Adrenal gland (tissue), 5 donors: ENCODE data around the gene GP5.

Experiments
- POLR2A ChIP-seq, 2 donors: fragments of 450-650 bp; IDR thresholded peaks; one replicate each; pipeline ENCODE4 v1.6.1; 2017; ENCODE audit warnings: antibody characterized with exemption in 2 of 2, mild to moderate bottlenecking in 2 of 2, moderate library complexity in 1 of 2
- TF ChIP-seq, protein P1 (sequence below), 6 experiments: fragments of 450-650 bp in 4 of 6; fragments of 200-600 bp in 2 of 6; sonication (generic) in 1 of 6; IDR thresholded peaks; 1 replicate in 5 of 6; 2 replicates in 1 of 6; pipeline versions ENCODE4 v1.5.1 to v1.8.0; 2016 to 2021; ENCODE audit warnings: antibody characterized with exemption in 6 of 6, mild to moderate bottlenecking in 2 of 6, moderate library complexity in 1 of 6
- donor health status: DM: no; HTN: no; CAD: no.

- no peak for TF ChIP-seq POLR2A (IDR thresholded peaks at IDR 0.05)
- TF ChIP-seq, protein P1, sequence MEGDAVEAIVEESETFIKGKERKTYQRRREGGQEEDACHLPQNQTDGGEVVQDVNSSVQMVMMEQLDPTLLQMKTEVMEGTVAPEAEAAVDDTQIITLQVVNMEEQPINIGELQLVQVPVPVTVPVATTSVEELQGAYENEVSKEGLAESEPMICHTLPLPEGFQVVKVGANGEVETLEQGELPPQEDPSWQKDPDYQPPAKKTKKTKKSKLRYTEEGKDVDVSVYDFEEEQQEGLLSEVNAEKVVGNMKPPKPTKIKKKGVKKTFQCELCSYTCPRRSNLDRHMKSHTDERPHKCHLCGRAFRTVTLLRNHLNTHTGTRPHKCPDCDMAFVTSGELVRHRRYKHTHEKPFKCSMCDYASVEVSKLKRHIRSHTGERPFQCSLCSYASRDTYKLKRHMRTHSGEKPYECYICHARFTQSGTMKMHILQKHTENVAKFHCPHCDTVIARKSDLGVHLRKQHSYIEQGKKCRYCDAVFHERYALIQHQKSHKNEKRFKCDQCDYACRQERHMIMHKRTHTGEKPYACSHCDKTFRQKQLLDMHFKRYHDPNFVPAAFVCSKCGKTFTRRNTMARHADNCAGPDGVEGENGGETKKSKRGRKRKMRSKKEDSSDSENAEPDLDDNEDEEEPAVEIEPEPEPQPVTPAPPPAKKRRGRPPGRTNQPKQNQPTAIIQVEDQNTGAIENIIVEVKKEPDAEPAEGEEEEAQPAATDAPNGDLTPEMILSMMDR (IDR thresholded peaks at IDR 0.05): no peak
Observed at GRCh38 chr3:194447161-194447560, 48.1 kb upstream of the GP5 start.
